Measurements from ENCODE around the gene SHISA5. TPM values are rescaled to one million over a fixed set of nuclear protein-coding genes. Genes with fewer than 3 reads are reported as not detected.

Gene SHISA5
- total RNA-seq, 1 experiment from 2014 or later, result 174 TPM

DNA sequence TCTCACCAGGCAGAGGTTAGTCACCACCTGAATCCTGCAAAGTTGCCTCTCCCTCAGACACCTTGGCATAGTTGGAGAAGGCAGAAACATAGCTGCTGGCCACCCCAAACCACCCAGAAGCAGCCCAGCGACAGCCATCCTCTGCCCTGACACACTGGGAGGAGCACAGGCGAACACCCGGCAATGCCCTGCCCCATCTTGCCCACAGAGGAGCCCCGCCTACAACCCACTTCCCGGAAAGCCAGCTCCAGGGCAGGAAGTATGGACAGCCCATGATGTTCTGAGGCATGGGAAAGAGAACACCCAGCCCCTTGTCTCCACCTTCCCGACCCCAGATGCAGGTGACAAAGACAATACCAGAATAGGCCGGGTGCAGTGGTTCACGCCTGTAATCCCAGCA is 12.6 kb upstream of the SHISA5 start:
- Histone ChIP-seq H4K20me1 (ENCODE audit: control insufficient read depth, insufficient read depth, insufficient read length) (no peaks in the 10 kb centered on the region), H2BK20ac (ENCODE audit: low read depth, low read length, poor library complexity, severe bottlenecking) (no peak overlapping the region), H3K4ac (ENCODE audit: low read depth, low read length) (no peak overlapping the region), H3K4me2 (ENCODE audit: insufficient read depth, insufficient read length, low read length) (no peak overlapping the region), H3K18ac (ENCODE audit: insufficient read length, low read depth, low read length) (no peak overlapping the region), H2AK5ac (ENCODE audit: insufficient read length, low read length) (no peak overlapping the region), H3K23ac (ENCODE audit: insufficient read length, low read depth, low read length) (no peak overlapping the region), H2BK120ac (ENCODE audit: low read depth, low read length, poor library complexity, severe bottlenecking) (no peak overlapping the region), H4K8ac (replicated peaks; ENCODE audit: insufficient read length, low read depth, low read length) (no peak overlapping the region), H4K91ac (ENCODE audit: insufficient read length, low read depth, low read length) (no peak overlapping the region), H3K79me2 (ENCODE audit: insufficient read depth, low read length) (no peaks in the 10 kb centered on the region), H2BK5ac (ENCODE audit: insufficient read length, low read length) (no peak overlapping the region), H3K27ac (ENCODE audit: insufficient read length, low read depth, low read length) (no peak overlapping the region), H3K27me3 (ENCODE audit: insufficient read depth, low read length) (no peaks in the 10 kb centered on the region), H3K56ac (ENCODE audit: insufficient read length, low read depth, low read length) (no peak overlapping the region), H3K14ac (ENCODE audit: insufficient read depth, low read length) (no peak overlapping the region), H3K23me2 (ENCODE audit: insufficient read length, low read depth, low read length, poor library complexity, severe bottlenecking) (no peaks in the 10 kb centered on the region), H4K5ac (ENCODE audit: insufficient read length, low read depth, low read length) (no peak overlapping the region), H3K4me1 (ENCODE audit: insufficient read depth, low read length) (no peaks in the 10 kb centered on the region), H3K79me1 (ENCODE audit: insufficient read depth, low read depth, low read length, poor library complexity, severe bottlenecking) (no peaks in the 10 kb centered on the region), H3T11ph (ENCODE audit: low read length) (no peak overlapping the region), H3K9me3 (ENCODE audit: control insufficient read depth, low read depth, low read length) (no peaks in the 10 kb centered on the region), H2BK12ac (ENCODE audit: insufficient read length, low read depth, low read length) (no peak overlapping the region), H3K9ac (ENCODE audit: extremely low read depth, insufficient read length, low read length) (no peak overlapping the region), H2BK15ac (ENCODE audit: low read depth, low read length) (no peak overlapping the region), H2AFZ (ENCODE audit: low read length) (no peak overlapping the region)
- WGBS (ENCODE audit: extremely low coverage, insufficient read length, low lambda C conversion rate), result no CpG with 5 or more reads among the region's 8 CpGs
- H3K36me3 Mint-ChIP-seq (ENCODE audit: insufficient read depth in 1 of 3, low read depth in 3 of 3), result peaks cover 3 to 13% (median 3%) of the 10 kb centered on the region in 3 experiments; a peak in 4 of 7 replicates
- no peak for DNase-seq
- H3K27me3 Mint-ChIP-seq (ENCODE audit: low read depth), result no peaks in the 10 kb centered on the region
- TF ChIP-seq, protein P1, sequence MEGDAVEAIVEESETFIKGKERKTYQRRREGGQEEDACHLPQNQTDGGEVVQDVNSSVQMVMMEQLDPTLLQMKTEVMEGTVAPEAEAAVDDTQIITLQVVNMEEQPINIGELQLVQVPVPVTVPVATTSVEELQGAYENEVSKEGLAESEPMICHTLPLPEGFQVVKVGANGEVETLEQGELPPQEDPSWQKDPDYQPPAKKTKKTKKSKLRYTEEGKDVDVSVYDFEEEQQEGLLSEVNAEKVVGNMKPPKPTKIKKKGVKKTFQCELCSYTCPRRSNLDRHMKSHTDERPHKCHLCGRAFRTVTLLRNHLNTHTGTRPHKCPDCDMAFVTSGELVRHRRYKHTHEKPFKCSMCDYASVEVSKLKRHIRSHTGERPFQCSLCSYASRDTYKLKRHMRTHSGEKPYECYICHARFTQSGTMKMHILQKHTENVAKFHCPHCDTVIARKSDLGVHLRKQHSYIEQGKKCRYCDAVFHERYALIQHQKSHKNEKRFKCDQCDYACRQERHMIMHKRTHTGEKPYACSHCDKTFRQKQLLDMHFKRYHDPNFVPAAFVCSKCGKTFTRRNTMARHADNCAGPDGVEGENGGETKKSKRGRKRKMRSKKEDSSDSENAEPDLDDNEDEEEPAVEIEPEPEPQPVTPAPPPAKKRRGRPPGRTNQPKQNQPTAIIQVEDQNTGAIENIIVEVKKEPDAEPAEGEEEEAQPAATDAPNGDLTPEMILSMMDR (conservative IDR thresholded peaks at IDR 0.05), result no peak
- no peak overlapping the region for H3K4me3 Mint-ChIP-seq
- no peak overlapping the region for H3K27ac Mint-ChIP-seq
- no peaks in the 10 kb centered on the region; a peak in 1 of 4 replicates for H3K4me1 Mint-ChIP-seq
- no peaks in the 10 kb centered on the region for H3K9me3 Mint-ChIP-seq

Measured in H9 (cell line).